Keratinocyte (primary cell): ENCODE data around the gene TP53AIP1.

Experiments
- CTCF ChIP-seq, 3 experiments: IDR thresholded peaks in 1 of 3; conservative IDR thresholded peaks in 1 of 3; optimal IDR thresholded peaks in 1 of 3; 2 replicates in 2 of 3; 3 replicates in 1 of 3; pipeline versions ENCODE3 to v1.5.1; 2011; ENCODE audit warnings: low read length in 3 of 3, mild to moderate bottlenecking in 3 of 3, moderate library complexity in 2 of 3, control low read depth in 1 of 3, inconsistent platforms in 1 of 3; ENCODE audit not compliant: insufficient read depth in 2 of 3; ENCODE audit errors: extremely low read depth in 1 of 3
- EZH2 ChIP-seq: IDR thresholded peaks from one replicate; pipeline ENCODE4 v1.6.1; 2012; ENCODE audit warnings: inconsistent platforms, mild to moderate bottlenecking, low read length, moderate library complexity

DNA sequence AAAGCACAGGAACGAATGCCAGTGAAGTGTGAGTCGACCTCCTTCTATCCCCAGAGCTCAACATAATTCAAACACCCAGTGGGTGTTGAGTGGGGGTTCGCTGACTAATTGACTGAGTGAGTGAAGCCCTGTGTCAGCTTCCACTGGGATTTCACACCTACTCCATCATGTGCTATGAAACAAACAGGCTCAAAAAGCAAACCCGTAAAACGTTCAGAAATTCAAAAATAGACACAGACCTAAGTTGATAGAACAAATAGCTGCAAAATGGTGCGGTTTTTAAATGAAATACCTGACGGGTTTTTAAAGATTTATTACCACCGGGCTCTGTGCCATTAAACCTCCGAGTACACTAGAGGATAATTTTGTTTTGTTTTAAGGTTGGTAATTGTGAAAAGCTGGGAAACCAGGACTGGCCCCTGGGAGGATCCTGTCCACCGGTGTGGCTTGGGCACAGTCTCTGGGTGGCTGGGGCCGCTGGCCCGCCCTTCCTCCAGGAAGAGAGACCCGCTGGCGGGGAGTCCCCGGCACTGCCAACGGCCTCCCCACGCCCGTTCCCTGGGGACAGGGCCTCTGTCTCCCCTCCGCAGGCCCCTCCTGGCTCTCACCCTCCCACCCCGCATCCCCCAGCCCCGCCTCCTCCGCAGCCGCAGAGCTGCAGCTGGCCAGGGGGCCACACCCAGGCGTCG lies 37.9 kb downstream of the TP53AIP1 start:
- TF ChIP-seq CTCF (optimal IDR thresholded peaks at IDR 0.05 in 1 of 3, IDR thresholded peaks at IDR 0.05 in 1 of 3, conservative IDR thresholded peaks at IDR 0.05 in 1 of 3; ENCODE audit: extremely low read depth in 1 of 3, insufficient read depth in 2 of 3, low read length in 3 of 3) (no peak), EZH2 (no peak)
